Heart left ventricle (tissue), 16 donors: ENCODE measurements around the gene MEN1. TPM values are rescaled to one million over a fixed set of nuclear protein-coding genes. Genes with fewer than 3 reads are reported as not detected.

ENCODE experiments used
- ATAC-seq, 4 donors: fragments of 200-7000 bp; cut with Tn5 transposase; one replicate each; pipeline ENCODE4 v1.9.1; 2020 to 2022; ENCODE audit warnings: moderate library complexity in 4 of 4, mild to moderate bottlenecking in 3 of 4, moderate number of reproducible peaks in 1 of 4
- DNase-seq, 5 donors: peaks; one replicate each; pipeline ENCODE4 v3.0.0-alpha.2; 2020
- H3K27ac ChIP-seq, 12 donors: fragments of 200-600 bp; sonication (generic) in 4 of 12; one replicate each; pipeline versions ENCODE4 v1.5.0 to v1.8.0; 2016 to 2022; ENCODE audit warnings: mild to moderate bottlenecking in 2 of 12
- H3K27me3 ChIP-seq, 9 donors: fragments of 200-600 bp; sonication (generic) in 2 of 9; one replicate each; pipeline versions ENCODE4 v1.5.1 to v1.8.0; 2016 to 2022; ENCODE audit warnings: mild to moderate bottlenecking in 3 of 9
- H3K36me3 ChIP-seq, 9 donors: fragments of 200-600 bp; sonication (generic) in 2 of 9; one replicate each; pipeline versions ENCODE4 v1.5.0 to v1.8.0; 2018 to 2022; ENCODE audit warnings: mild to moderate bottlenecking in 2 of 9
- H3K4me1 ChIP-seq, 12 donors: fragments of 200-600 bp; sonication (generic) in 4 of 12; one replicate each; pipeline versions ENCODE4 v1.5.0 to v1.8.0; 2016 to 2022; ENCODE audit warnings: mild to moderate bottlenecking in 3 of 12
- H3K4me3 ChIP-seq, 12 donors: fragments of 200-600 bp; sonication (generic) in 4 of 12; one replicate each; pipeline versions ENCODE4 v1.5.0 to v1.8.0; 2017 to 2022; ENCODE audit warnings: mild to moderate bottlenecking in 9 of 12, moderate library complexity in 4 of 12
- H3K9me3 ChIP-seq, 12 donors: fragments of 200-600 bp; sonication (generic) in 4 of 12; one replicate each; pipeline versions ENCODE4 v1.5.0 to v1.8.0; 2016 to 2022; ENCODE audit warnings: mild to moderate bottlenecking in 1 of 12
- CTCF ChIP-seq, 12 donors: fragments of 200-600 bp; sonication (generic) in 4 of 12; IDR thresholded peaks; one replicate each; pipeline versions ENCODE4 v1.5.0 to v1.8.0; 2018 to 2022; ENCODE audit warnings: antibody characterized with exemption in 12 of 12, mild to moderate bottlenecking in 5 of 12
- POLR2A ChIP-seq, 2 donors: fragments of 450-650 bp; IDR thresholded peaks; one replicate each; pipeline ENCODE4 v1.6.1; 2017; ENCODE audit warnings: antibody characterized with exemption in 2 of 2, mild to moderate bottlenecking in 2 of 2, moderate library complexity in 2 of 2
- WGBS, 4 donors: extraction: QIAGEN DNeasy Blood & Tissue Kit in 2 of 4; methylation state at CpG; one replicate each; pipeline versions ENCODE4 v1.1.5 to v1.1.7; 2013 to 2018; 5-methylcytosine and 5-hydroxymethylcytosine counted together
- intact Hi-C, 10 donors: fragments of 100-400 bp; cut with DNase I; formaldehyde crosslinking; loops; one replicate each; pipeline versions ENCODE4 v1.11.1 to v1.14.2; 2022
- polyA plus RNA-seq, 2 donors: library from polyadenylated mRNA; stranded (reverse); fragments of 200-250 nt; gene quantifications; one replicate each; pipeline ENCODE4 v1.2.3, GENCODE V29; 2013
- total RNA-seq, 9 donors: library from RNA; depleted of rRNA in 2 of 9; stranded (reverse); fragments of >200 nt in 2 of 9; fragmentation: NEBNext Ultra II Directional in 3 of 9; extraction: Animal tissue kit (Norgen Biotek cat#: 25700) in 3 of 9; gene quantifications; one replicate each; pipeline versions ENCODE4 v1.1.0 to v1.2.4, GENCODE V29; 2016 to 2023
- donor health status: ischemic (EF 13 %, LVEDD 7.1; RV severe dilation, severe dysfunction).
- donor health status: healthy with polysubstance abuse.
- donor health status: DM: no; HTN: yes; CAD: no.
- donor health status: DM: no; HTN: no; CAD: no.
- donor health status: ischemic (EF 25% LVEDD 6.9; RV normal size, moderate dysfunction).
- donor health status: ischemic (EF 25% LVEDD 5.7; RV mildly dilated, moderate dysfunction).
- donor health status: healthy.
- donor health status: DM: yes; HTN: yes; CAD: no.
- donor health status: ischemic (EF 35%, LVEDD 5.7; RV mildly dilated, moderate dysfunction).
- donor health status: nonischemic (EF 11% LVEDD 7.7; RV severe dilation, severe dysfunction).
- donor health status: DM: yes; HTN: yes; CAD: no.
- donor health status: PGD.
- donor health status: ischemic (EF 29% LVEDD 5.4; RV normal size, mild dysfunction).
- donor health status: nonischemic (EF 23%, LVEDD 6.1; RV moderate dilation, normal function).

The MEN1 gene
- total and polyA plus RNA-seq, 11 donors, result 6.6 to 15.2 (median 9.0) TPM

GRCh38 chr11:64767344-64768299 is 42.7 kb downstream of the MEN1 start:
- Histone ChIP-seq H3K9me3 (no peaks in the 10 kb centered on the region), H3K27me3 (no peaks in the 10 kb centered on the region), H3K4me3 (no peak overlapping the region), H3K4me1 (peaks cover 10 to 72% (median 42%) of the 10 kb centered on the region in 12 donors), H3K36me3 (peaks cover 0 to 100% (median 97%) of the 10 kb centered on the region in 9 donors), H3K27ac (peak overlapping the region in 9 of 12 donors; percentile 3 to 64 (median 46))
- ATAC-seq, result peak in 3 of 4 donors; percentile 7 to 34 (median 23)
- peak in 4 of 5 donors; percentile 64 to 76 (median 70) for DNase-seq
- WGBS, 4 donors, result 49 to 58% (median 51%) methylated on average over 12 to 19 of the region's 19 CpGs
- intact Hi-C loops, result loop anchor here in 1 of 10 donors (2.0 kb wide), 1 partner anchor 25 kb away; no protein-coding TSS in a partner anchor
- TF ChIP-seq POLR2A (IDR thresholded peaks at IDR 0.05) (no peak), CTCF (IDR thresholded peaks at IDR 0.05) (peak; percentile 64 to 89 (median 76))

- Histone ChIP-seq H3K27me3 (no peaks in the 10 kb centered on the region), H3K27ac (peak overlapping the region in 5 of 12 donors; percentile 36 to 64 (median 46)), H3K9me3 (no peaks in the 10 kb centered on the region), H3K36me3 (peaks cover 0 to 100% (median 97%) of the 10 kb centered on the region in 9 donors), H3K4me1 (peaks cover 11 to 72% (median 39%) of the 10 kb centered on the region in 12 donors), H3K4me3 (no peak overlapping the region)
- WGBS, 4 donors, result 96 to 97% (median 97%) methylated on average over 9 to 11 of the region's 11 CpGs
- TF ChIP-seq POLR2A (IDR thresholded peaks at IDR 0.05), result no peak
- TF ChIP-seq CTCF (IDR thresholded peaks at IDR 0.05), result no peak
- DNase-seq, result no peak
- no peak for ATAC-seq
- intact Hi-C loops, result loop anchor here in 1 of 10 donors (2.0 kb wide), 1 partner anchor 24 kb away; no protein-coding TSS in a partner anchor
Measured at GRCh38 chr11:64766881-64767280, 43.5 kb downstream of the MEN1 start.

- Histone ChIP-seq H3K4me1 (peaks cover 11 to 72% (median 36%) of the 10 kb centered on the region in 12 donors), H3K4me3 (no peak overlapping the region), H3K9me3 (no peaks in the 10 kb centered on the region), H3K27me3 (no peaks in the 10 kb centered on the region), H3K36me3 (peaks cover 0 to 92% (median 88%) of the 10 kb centered on the region in 9 donors), H3K27ac (no peak overlapping the region)
- WGBS, 4 donors, result 88 to 91% (median 90%) methylated on average over 38 to 42 of the region's 42 CpGs
- TF ChIP-seq CTCF (IDR thresholded peaks at IDR 0.05), result no peak
- no peak for TF ChIP-seq POLR2A (IDR thresholded peaks at IDR 0.05)
- no peak for DNase-seq
- no peak for ATAC-seq
- intact Hi-C loops, result loop anchor here in 2 of 10 donors (2.0 kb wide), 2 partner anchors 19 to 23 kb away; no protein-coding TSS in a partner anchor
Measured at GRCh38 chr11:64765851-64766665, 44.3 kb downstream of the MEN1 start.
